GM12875 (cell line): Measurements from ENCODE around the gene SOHLH2.

Experiments
- H3K4me3 ChIP-seq: one replicate; pipeline ENCODE4 v1.5.1; 2011; ENCODE audit warnings: low read depth, low read length, control low read depth
- CTCF ChIP-seq: IDR thresholded peaks from 2 replicates; pipeline ENCODE4 v1.5.1; 2011; ENCODE audit warnings: low read depth, mild to moderate bottlenecking, control low read depth, inconsistent platforms, low read length, moderate library complexity, borderline replicate concordance; ENCODE audit not compliant: insufficient read depth

Gene SOHLH2

GRCh38 chr13:36251017-36251416 is 36.7 kb upstream of the SOHLH2 start:
- TF ChIP-seq CTCF: no peak
- no peak overlapping the region for H3K4me3 ChIP-seq

GRCh38 chr13:36248700-36249099 is 34.3 kb upstream of the SOHLH2 start:
- no peak overlapping the region for H3K4me3 ChIP-seq
- TF ChIP-seq CTCF: no peak

GRCh38 chr13:36244990-36245389 is 30.6 kb upstream of the SOHLH2 start:
- TF ChIP-seq CTCF: no peak

GRCh38 chr13:36244073-36244472 is 29.7 kb upstream of the SOHLH2 start:
- no peak overlapping the region for H3K4me3 ChIP-seq
- no peak for TF ChIP-seq CTCF

More at GRCh38 chr13:36244990-36245389, 30.6 kb upstream of the SOHLH2 start:
- H3K4me3 ChIP-seq: no peak overlapping the region

- no peak for TF ChIP-seq CTCF
- H3K4me3 ChIP-seq: no peak overlapping the region
Measured at GRCh38 chr13:36242761-36243160, 28.4 kb upstream of the SOHLH2 start.

- no peak overlapping the region for H3K4me3 ChIP-seq
- TF ChIP-seq CTCF: no peak
Measured at GRCh38 chr13:36231236-36231635, 16.9 kb upstream of the SOHLH2 start.

GRCh38 chr13:36224730-36225129 is 10.4 kb upstream of the SOHLH2 start:
- no peak for TF ChIP-seq CTCF
- no peak overlapping the region for H3K4me3 ChIP-seq
